ENCODE data around the gene PLCB3. TPM values are rescaled to one million over a fixed set of nuclear protein-coding genes. Genes with fewer than 3 reads are reported as not detected.

The PLCB3 gene
- total and polyA plus RNA-seq, 2 experiments from 2014 or later = 28.1 to 103 TPM

DNA sequence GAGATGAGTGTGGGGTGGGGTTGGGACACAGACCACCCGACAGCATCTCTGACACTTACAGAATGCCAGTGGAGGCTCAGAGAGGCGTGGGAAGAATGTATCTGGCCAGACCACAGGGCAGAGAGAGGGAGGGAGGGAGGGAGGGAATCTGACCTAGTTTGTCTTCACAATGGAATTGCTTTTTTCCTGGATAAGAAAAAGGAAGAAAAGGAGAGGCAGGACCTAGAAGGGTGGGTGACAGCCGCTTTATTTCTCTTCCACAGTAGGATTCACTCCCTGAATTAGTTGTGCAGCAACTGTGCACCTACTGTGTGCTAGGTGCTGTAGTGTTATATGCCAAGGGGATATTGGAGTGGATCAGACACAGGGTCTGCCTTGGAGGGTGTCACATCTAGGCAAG, 43.4 kb downstream of the PLCB3 start:
- no peak overlapping the region for H3K4me3 ChIP-seq
- Mint-ChIP-seq H3K27ac (no peak overlapping the region), H3K36me3 (ENCODE audit: low read depth) (no peaks in the 10 kb centered on the region; the same call in 2 of the 3 replicates), H3K9me3 (no peaks in the 10 kb centered on the region; the same call in 1 of the 3 replicates), H3K4me1 (peaks cover 16% of the 10 kb centered on the region), H3K27me3 (ENCODE audit: insufficient read depth, low read depth, poor library complexity) (peaks cover 93% of the 10 kb centered on the region), H3K4me3 (no peak overlapping the region)
- no peak overlapping the region for H3K4me2 ChIP-seq
- no peaks in the 10 kb centered on the region for H3K79me2 ChIP-seq (replicated peaks; ENCODE audit: insufficient read depth)
- peaks cover 16% of the 10 kb centered on the region for H4K20me1 ChIP-seq (replicated peaks; ENCODE audit: insufficient read depth)
- H3K27ac ChIP-seq (ENCODE audit: low read depth) = no peak overlapping the region
- no peak for DNase-seq (ENCODE audit: low spot score)
- H3K36me3 ChIP-seq (ENCODE audit: insufficient read depth) = no peaks in the 10 kb centered on the region
- H3K9me2 ChIP-seq (ENCODE audit: insufficient read depth) = no peaks in the 10 kb centered on the region
- no peak for TF ChIP-seq STAT1 (IDR thresholded peaks at IDR 0.05; ENCODE audit: unreplicated experiment)
- TF ChIP-seq EZH2 (IDR thresholded peaks at IDR 0.05; ENCODE audit: low read depth, unreplicated experiment) = peak; percentile 68
- H3F3A ChIP-seq (replicated peaks; ENCODE audit: low read depth) = peaks cover 20% of the 10 kb centered on the region; the same call in 1 of the 2 replicates
- no peak for ATAC-seq
- no peak overlapping the region for H2AFZ ChIP-seq
- H3K4me1 ChIP-seq (ENCODE audit: insufficient read depth) = peaks cover 4% of the 10 kb centered on the region; the same call in 1 of the 2 replicates
- peaks cover 100% of the 10 kb centered on the region for H3K27me3 ChIP-seq (ENCODE audit: insufficient read depth)

DNA sequence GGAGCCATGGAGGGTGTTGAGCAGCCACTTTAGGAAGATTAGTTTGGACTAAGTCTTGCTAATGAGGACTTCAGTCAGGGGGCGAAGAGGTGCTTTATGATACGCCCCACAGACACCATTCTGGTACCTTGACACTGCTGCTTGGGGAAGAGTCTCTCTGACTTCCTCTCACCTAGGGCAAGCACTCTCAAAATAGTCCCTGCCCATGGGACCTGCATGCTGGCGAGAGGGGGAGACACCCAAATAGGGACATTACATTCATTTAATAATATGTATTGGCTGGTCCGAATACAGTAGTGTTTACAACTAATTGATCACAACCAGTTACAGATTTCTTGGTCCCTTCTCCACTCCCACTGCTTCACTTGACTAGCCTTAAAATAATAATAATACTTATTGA, 44.4 kb downstream of the PLCB3 start:
- no peaks in the 10 kb centered on the region for H3K79me2 ChIP-seq (replicated peaks; ENCODE audit: insufficient read depth)
- H3K4me1 ChIP-seq (ENCODE audit: insufficient read depth) = peaks cover 7% of the 10 kb centered on the region; the same call in 1 of the 2 replicates
- H3K27ac Mint-ChIP-seq = no peak overlapping the region
- no peaks in the 10 kb centered on the region for H3K9me2 ChIP-seq (ENCODE audit: insufficient read depth)
- H3K36me3 ChIP-seq (ENCODE audit: insufficient read depth) = no peaks in the 10 kb centered on the region
- H3K4me2 ChIP-seq = no peak overlapping the region
- peaks cover 22% of the 10 kb centered on the region for H3F3A ChIP-seq (replicated peaks; ENCODE audit: low read depth)
- no peak overlapping the region for H3K4me3 ChIP-seq
- H3K27me3 ChIP-seq (ENCODE audit: insufficient read depth) = peaks cover 100% of the 10 kb centered on the region
- no peaks in the 10 kb centered on the region; the same call in 1 of the 3 replicates for H3K9me3 Mint-ChIP-seq
- no peaks in the 10 kb centered on the region; the same call in 2 of the 3 replicates for H3K36me3 Mint-ChIP-seq (ENCODE audit: low read depth)
- no peak overlapping the region for H3K4me3 Mint-ChIP-seq
- H3K27ac ChIP-seq (ENCODE audit: low read depth) = no peak overlapping the region
- ATAC-seq = no peak
- peaks cover 93% of the 10 kb centered on the region for H3K27me3 Mint-ChIP-seq (ENCODE audit: insufficient read depth, low read depth, poor library complexity)
- DNase-seq (ENCODE audit: low spot score) = no peak
- no peak overlapping the region for H2AFZ ChIP-seq
- peaks cover 16% of the 10 kb centered on the region for H4K20me1 ChIP-seq (replicated peaks; ENCODE audit: insufficient read depth)
- H3K4me1 Mint-ChIP-seq = peaks cover 14% of the 10 kb centered on the region
- TF ChIP-seq STAT1 (IDR thresholded peaks at IDR 0.05; ENCODE audit: unreplicated experiment) (no peak), EZH2phosphoT487 (IDR thresholded peaks at IDR 0.05; ENCODE audit: unreplicated experiment) (no peak), CREB1 (CRISPR knock-in tag; IDR thresholded peaks at IDR 0.05; ENCODE audit: low read depth) (no peak), ZNF114 (CRISPR knock-in tag; IDR thresholded peaks at IDR 0.05) (no peak), REST (IDR thresholded peaks at IDR 0.05; ENCODE audit: unreplicated experiment) (no peak)
- TF ChIP-seq, protein P1, sequence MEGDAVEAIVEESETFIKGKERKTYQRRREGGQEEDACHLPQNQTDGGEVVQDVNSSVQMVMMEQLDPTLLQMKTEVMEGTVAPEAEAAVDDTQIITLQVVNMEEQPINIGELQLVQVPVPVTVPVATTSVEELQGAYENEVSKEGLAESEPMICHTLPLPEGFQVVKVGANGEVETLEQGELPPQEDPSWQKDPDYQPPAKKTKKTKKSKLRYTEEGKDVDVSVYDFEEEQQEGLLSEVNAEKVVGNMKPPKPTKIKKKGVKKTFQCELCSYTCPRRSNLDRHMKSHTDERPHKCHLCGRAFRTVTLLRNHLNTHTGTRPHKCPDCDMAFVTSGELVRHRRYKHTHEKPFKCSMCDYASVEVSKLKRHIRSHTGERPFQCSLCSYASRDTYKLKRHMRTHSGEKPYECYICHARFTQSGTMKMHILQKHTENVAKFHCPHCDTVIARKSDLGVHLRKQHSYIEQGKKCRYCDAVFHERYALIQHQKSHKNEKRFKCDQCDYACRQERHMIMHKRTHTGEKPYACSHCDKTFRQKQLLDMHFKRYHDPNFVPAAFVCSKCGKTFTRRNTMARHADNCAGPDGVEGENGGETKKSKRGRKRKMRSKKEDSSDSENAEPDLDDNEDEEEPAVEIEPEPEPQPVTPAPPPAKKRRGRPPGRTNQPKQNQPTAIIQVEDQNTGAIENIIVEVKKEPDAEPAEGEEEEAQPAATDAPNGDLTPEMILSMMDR (conservative IDR thresholded peaks at IDR 0.05; ENCODE audit: low read depth in 2 of 2) = no peak
- TF ChIP-seq, protein P2, sequence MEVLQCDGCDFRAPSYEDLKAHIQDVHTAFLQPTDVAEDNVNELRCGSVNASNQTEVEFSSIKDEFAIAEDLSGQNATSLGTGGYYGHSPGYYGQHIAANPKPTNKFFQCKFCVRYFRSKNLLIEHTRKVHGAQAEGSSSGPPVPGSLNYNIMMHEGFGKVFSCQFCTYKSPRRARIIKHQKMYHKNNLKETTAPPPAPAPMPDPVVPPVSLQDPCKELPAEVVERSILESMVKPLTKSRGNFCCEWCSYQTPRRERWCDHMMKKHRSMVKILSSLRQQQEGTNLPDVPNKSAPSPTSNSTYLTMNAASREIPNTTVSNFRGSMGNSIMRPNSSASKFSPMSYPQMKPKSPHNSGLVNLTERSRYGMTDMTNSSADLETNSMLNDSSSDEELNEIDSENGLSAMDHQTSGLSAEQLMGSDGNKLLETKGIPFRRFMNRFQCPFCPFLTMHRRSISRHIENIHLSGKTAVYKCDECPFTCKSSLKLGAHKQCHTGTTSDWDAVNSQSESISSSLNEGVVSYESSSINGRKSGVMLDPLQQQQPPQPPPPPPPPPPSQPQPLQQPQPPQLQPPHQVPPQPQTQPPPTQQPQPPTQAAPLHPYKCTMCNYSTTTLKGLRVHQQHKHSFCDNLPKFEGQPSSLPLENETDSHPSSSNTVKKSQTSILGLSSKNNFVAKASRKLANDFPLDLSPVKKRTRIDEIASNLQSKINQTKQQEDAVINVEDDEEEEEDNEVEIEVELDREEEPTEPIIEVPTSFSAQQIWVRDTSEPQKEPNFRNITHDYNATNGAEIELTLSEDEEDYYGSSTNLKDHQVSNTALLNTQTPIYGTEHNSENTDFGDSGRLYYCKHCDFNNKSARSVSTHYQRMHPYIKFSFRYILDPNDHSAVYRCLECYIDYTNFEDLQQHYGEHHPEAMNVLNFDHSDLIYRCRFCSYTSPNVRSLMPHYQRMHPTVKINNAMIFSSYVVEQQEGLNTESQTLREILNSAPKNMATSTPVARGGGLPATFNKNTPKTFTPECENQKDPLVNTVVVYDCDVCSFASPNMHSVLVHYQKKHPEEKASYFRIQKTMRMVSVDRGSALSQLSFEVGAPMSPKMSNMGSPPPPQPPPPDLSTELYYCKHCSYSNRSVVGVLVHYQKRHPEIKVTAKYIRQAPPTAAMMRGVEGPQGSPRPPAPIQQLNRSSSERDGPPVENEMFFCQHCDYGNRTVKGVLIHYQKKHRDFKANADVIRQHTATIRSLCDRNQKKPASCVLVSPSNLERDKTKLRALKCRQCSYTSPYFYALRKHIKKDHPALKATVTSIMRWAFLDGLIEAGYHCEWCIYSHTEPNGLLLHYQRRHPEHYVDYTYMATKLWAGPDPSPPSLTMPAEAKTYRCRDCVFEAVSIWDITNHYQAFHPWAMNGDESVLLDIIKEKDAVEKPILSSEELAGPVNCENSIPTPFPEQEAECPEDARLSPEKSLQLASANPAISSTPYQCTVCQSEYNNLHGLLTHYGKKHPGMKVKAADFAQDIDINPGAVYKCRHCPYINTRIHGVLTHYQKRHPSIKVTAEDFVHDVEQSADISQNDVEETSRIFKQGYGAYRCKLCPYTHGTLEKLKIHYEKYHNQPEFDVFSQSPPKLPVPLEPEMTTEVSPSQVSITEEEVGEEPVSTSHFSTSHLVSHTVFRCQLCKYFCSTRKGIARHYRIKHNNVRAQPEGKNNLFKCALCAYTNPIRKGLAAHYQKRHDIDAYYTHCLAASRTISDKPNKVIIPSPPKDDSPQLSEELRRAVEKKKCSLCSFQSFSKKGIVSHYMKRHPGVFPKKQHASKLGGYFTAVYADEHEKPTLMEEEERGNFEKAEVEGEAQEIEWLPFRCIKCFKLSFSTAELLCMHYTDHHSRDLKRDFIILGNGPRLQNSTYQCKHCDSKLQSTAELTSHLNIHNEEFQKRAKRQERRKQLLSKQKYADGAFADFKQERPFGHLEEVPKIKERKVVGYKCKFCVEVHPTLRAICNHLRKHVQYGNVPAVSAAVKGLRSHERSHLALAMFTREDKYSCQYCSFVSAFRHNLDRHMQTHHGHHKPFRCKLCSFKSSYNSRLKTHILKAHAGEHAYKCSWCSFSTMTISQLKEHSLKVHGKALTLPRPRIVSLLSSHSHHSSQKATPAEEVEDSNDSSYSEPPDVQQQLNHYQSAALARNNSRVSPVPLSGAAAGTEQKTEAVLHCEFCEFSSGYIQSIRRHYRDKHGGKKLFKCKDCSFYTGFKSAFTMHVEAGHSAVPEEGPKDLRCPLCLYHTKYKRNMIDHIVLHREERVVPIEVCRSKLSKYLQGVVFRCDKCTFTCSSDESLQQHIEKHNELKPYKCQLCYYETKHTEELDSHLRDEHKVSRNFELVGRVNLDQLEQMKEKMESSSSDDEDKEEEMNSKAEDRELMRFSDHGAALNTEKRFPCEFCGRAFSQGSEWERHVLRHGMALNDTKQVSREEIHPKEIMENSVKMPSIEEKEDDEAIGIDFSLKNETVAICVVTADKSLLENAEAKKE (CRISPR knock-in tag; IDR thresholded peaks at IDR 0.05) = no peak
- TF ChIP-seq, protein P3, sequence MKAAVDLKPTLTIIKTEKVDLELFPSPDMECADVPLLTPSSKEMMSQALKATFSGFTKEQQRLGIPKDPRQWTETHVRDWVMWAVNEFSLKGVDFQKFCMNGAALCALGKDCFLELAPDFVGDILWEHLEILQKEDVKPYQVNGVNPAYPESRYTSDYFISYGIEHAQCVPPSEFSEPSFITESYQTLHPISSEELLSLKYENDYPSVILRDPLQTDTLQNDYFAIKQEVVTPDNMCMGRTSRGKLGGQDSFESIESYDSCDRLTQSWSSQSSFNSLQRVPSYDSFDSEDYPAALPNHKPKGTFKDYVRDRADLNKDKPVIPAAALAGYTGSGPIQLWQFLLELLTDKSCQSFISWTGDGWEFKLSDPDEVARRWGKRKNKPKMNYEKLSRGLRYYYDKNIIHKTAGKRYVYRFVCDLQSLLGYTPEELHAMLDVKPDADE (IDR thresholded peaks at IDR 0.05) = no peak
